H4 (cell line): Measurements from ENCODE around the gene C6orf62. TPM values are rescaled to one million over a fixed set of nuclear protein-coding genes. Genes with fewer than 3 reads are reported as not detected.
"Not testable (repeated sequence)": the region's sequence is repeated elsewhere in the genome, so short reads cannot be mapped to it uniquely, and the experiment has no call there.

Experiments
- DNase-seq: peaks from one replicate; pipeline ENCODE4 v3.0.0-alpha.2; 2015; ENCODE audit warnings: low spot score
- total RNA-seq: library from RNA; depleted of rRNA; stranded (reverse); fragments of >200 nt; shearing (Covaris generic); gene quantifications from 2 replicates; pipeline ENCODE4 v1.2.3, GENCODE V29; 2014; rRNA removed

C6orf62 gene
- total RNA-seq, 1 experiment from 2014 or later = 120 TPM

DNA sequence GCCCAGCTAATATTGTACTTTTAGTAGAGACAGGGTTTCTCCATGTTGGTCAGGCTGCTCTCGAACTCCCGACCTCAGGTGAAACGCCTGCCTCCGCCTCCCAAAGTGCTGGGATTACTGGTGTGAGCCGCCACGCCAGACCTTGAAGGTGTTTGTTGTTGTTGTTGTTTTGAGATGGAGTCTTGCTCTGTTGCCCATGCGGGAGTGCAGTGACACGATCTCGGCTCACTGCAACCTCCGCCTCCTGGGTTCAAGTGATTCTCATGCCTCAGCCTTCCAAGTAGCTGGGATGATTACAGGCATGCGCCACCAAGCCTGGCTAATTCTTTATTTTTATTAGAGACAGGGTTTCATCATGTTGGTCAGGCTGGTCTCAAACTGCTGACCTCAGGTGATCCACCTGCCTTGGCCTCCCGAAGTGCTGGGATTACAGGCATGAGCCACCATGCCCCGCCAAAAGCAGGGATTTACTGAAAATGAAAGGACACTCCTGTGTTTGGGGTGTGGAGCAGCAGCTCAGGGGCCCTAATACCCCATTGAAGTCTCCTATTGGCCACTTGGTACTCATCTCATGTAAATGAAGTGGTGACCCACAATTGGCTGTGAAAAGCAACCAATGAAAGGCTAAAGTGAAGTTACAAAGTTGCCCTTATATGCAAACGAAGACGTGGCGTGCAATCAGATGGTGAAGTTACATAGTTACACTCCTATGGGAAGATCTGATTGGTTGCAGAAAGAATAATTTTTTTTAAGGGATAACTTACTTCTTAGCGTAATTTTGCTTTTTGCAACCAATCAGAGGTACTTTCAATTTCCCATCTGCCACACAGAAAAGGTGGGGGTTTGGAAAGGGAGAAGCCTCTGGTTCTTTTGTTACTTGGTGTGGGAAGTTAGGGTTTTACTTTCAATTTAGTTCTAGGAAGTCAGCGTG, 50.6 kb downstream of the C6orf62 start:
- DNase-seq = not testable (repeated sequence)

DNA sequence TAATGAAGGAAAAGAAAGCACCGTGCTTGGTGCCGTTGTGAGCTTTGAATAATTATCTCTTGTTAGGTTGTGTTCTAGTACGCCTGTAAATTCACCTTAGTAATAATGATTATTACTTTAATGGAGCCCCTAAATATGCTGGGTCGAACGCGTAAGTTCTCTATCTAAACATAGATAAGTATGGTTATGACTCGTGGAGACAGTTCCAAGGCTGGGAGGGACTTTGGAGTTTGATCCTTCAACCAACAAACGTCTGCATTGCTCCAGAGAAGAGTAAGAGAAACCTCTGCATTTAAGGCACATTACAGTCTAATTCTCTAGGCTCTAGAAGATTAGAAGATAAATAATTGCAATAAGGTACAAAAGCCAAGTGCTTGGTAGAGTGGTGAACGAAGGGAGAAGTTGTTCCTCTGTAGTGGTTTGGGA, 51.6 kb downstream of the C6orf62 start:
- no peak for DNase-seq

DNA sequence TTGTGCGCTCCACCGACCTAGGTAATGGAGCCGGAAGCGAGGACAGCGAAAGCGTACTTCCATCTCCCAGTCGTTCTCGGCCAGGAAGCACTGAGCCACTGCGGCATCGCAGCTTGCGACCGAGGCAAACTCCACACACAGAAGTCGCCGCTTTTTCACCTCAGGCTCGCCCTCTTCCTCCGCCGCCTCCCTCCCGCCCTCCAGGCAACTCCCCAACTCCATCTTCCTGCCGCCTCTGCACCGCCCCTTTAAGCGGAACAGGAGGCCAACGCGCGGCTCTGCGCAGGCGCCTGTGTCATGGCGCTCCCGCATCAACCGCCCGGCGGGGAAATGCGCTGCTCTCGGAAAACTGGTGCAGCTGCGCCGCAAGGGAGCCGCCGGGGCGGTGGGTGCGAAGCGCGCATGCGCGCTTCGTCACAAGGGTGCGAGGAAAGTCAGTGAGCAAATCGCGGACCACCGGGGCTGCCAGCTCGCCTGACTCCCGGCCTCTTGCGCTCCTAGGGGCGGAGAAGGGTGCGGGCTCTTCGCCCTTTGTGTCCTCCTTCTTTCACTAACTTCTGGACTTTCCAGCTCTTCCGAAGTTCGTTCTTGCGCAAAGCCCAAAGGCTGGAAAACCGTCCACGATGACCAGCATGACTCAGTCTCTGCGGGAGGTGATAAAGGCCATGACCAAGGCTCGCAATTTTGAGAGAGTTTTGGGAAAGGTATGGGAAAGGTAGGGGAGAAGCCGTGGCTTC, 52.1 kb downstream of the C6orf62 start, which contains the start of the genes ACOT13 and TDP2:
ACOT13 (plus strand) TSS at position 437 of the 737 bp plus-strand sequence; CDS start at position 624, 187 bp downstream.
TDP2 (minus strand) TSS at position 259 of the 737 bp plus-strand sequence; CDS start at position 222, 37 bp downstream.
- DNase-seq = peak; percentile 91

DNA sequence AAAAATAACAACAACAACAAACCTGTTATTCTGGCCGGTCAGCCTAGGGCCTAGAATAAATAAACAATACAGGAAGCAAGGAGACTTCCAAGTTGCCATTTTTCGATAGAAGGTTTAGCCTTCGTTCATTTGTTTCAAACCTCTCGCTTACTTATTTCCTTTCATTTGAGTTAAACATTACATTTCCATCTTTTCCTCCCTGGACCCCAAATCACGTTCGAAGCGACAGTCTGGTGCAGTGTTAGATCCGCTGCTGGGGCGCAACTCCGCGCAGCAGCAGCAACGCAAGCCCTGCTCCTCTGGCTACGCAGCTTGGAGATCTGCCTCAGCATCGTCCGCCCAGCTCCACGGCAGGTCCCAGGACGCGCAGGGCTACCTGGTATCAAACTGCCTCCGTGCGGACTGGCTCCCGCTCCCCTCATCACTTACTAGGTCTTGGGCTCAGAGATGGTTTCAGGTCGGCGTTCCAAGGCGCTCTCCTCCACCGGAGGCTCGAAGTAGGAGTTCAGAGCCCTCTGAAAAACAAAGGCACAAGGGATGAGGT, 52.8 kb downstream of the C6orf62 start:
- DNase-seq = no peak

DNA sequence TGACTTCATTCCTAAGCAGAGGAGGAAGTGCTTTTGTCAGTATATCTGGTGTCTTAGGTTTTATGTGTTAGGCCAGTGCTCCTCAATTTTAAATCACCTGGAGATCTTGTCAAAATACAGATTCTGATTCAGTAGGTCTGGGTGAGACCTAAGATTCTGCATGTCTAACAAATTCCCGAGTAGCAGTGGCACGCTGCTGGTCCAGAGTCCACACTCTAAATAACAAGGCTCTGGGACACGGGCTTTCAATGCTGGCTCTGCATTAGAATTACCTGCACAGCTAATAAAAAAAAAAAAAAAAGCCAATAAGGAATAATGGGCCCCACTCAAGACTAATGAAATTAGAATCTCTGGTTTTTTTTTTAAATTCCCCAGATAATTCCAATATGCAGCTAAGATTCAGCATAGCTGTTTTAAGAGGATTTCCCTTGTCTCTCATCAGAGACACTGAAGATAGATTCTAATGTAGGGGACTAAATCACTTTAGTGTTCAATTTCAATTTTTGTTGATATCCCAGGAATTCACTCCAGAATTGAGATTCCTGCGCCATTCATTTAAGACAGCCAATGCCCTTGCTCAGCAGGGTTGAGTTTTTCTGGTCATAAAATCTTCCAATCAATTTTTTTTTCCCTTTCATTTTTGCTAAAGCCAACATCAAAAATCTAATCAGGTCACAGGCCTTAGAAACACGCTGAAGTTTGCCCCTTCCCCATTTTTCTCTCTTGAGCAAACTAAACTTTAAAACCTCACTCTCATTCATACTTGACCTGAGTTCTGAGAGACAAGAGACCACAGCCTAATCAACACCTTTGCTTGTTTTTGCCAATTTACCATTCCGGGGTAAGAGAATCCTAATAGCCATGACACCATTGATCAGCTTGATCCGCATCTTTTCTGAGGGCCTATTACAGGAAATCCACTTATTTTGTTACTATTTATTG, 54.6 kb downstream of the C6orf62 start:
- DNase-seq = no peak

DNA sequence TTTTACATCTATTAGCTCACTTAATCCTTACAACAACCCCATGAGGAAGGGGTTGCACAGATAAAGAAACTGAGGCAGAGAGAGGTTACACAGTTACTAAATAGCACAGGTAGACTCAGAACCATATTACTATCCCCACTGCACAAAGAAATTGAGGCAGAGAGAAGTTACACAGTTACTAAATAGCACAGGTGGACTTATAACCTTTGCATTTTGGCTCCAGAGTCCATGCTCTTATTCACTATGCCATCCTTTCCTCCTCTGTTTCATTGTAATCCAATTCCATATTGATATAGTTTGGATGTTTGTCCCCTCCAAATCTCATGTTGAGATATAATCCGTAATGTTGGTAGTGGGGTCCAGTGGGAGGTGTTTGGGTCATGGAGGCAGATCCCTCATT, 55.8 kb downstream of the C6orf62 start:
- DNase-seq = no peak

DNA sequence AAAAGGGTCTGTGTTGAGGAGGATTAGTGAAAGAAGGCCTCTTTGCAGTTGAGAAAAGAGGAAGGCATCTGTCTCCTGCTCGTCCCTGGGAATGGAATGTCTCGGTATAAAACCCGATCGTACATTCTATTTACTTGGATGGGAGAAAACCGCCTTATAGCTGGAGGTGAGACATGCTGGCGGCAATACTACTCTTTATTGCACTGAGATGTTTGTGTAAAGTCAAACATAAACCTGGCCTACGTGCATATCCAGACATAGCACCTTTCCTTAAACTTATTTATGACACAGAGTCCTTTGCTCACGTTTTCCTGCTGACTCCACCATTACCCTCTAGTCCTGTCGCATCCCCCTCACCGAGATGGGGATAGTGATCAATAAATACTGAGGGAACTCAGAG, 56.7 kb downstream of the C6orf62 start:
- DNase-seq = no peak

GRCh38 chr6:24661759-24662158, 57.2 kb downstream of the C6orf62 start:
- not testable (repeated sequence) for DNase-seq

DNA sequence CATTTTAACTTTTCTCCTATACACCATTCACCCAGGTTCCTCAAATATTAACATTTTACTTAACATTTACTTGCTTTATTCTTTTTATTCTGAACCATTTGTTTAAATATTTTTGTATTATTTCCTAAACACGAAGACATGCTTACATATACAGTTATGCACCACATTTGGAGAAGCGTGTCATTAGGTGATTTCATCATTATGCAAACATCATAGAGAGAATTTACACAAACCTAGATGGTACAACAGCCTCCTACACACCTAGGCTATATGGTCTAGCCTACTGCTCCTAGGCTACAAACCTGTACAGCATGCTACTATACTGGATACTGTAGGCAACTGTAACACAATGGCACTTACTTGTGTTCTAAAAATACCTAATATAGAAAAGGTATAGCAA, 58.8 kb downstream of the C6orf62 start:
- no peak for DNase-seq

DNA sequence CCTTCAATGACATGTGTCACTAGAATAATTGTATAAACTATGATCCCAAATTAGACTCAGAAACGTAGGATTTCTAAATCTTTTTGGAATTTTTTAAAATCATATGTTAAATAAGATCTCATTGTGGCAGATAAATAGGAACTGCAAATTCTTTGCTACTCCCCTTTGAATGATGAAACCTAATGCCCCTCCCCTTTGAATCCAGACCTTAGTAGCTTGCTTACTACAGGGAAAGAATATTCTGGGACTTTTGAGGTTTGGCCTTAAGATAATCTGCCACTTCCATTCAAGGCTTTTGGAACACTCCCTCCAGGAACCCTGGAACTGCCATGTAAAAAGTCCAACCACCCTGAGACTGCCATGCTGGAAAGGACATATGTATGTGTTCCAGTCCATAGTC, 59.4 kb downstream of the C6orf62 start:
- DNase-seq = peak; percentile 42

DNA sequence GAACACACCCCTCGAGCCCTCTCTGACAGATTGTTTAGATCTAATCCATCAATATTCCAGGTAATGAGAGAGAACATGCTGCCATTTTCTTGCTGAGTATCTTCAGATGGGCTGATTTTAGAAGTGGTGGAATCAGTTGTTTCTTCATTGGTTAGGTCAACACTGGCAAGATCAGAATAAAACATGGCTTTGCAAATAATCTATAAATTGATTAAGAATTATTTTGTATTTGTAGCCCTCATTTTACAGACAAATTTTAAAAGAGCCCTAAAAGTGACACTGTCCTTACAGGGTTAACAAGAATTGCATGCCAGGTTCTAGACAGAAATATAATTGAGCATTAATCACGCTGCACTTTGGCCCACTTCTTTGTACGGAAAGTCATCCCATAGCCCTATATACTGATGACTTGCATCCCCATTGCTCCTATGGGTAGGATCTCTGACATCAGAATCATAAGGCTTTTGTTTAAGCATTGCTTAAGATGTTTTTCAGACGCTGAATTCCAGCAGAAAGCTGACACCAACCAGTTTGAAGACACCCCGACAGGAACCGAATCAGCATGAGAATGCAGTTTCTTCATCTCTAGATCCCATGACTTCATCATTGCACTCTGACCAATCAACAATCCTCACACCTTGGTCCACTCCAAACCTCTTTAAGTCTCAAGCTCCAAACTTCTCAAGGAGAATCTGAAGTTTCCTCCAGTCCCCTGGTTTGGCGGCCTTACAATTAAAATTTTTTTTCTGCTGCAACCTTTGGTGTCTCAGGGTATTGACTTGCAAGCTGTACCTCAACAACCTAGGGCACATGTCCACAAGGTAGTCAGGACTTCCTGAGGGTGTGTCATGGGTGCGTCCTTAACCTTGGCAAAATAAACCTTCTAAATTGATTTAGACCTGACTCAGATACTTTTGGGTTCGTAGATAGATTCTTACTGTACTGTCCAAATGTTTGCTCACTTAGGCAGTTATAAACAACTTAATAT, 60.1 kb downstream of the C6orf62 start:
- DNase-seq = peak; percentile 92

DNA sequence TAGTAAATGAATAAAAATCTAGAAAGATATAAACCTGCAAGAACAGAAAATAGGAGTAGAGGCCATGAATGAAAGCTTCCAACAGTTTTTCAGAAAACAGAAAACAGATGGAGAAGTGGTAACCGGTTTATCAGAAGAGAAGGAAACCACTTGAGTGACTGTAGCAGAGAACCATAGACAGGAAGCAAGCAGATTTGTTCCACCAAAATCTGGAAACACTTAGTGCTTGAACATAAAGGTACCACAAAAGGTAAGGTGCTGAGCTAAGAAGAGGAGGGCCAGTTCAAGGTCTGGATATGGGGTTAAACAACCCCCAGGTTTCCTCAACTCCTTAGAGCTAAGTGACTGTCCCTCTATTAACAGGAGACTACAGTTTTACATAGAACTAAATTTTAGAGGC, 63.7 kb downstream of the C6orf62 start:
- no peak for DNase-seq

Other genes starting within 250 kb of the C6orf62 start
- gene GPLD1, start 229.6 kb downstream of the C6orf62 start, total RNA-seq = 0.08 TPM in 1 of 2 replicates, not detected in the other
- 1.7 and 2.0 TPM in 2 replicates for gene ALDH5A1, start 224.2 kb downstream of the C6orf62 start, total RNA-seq
- gene KIAA0319, start 73.0 kb downstream of the C6orf62 start, total RNA-seq = 2.0 TPM in 2 replicates
- gene TDP2, start 52.3 kb downstream of the C6orf62 start, total RNA-seq = 38.1 and 51.0 TPM in 2 replicates
- gene ACOT13, start 52.1 kb downstream of the C6orf62 start, total RNA-seq = 18.3 and 22.2 TPM in 2 replicates
- 67.2 and 75.9 TPM in 2 replicates for gene GMNN, start 55.8 kb upstream of the C6orf62 start, total RNA-seq
- gene ARMH2, start 79.8 kb upstream of the C6orf62 start, total RNA-seq = not detected in 2 replicates
- not detected in 2 replicates for gene RIPOR2, start 216.8 kb upstream of the C6orf62 start, total RNA-seq